NCI-H2196 treated with DMSO at 0.1 percent for 48 hours (cell line): ENCODE measurements around the gene LRRC23.
A peak's percentile ranks its signal among the peaks of the same experiment; 100 is the strongest.
"Not testable (repeated sequence)": the region's sequence is repeated elsewhere in the genome, so short reads cannot be mapped to it uniquely, and the experiment has no call there.

Source experiments
- DNase-seq: peaks from one replicate; lab custom pipeline; 2025; ENCODE audit not compliant: unreplicated experiment; lab: John Stamatoyannopoulos, UW

LRRC23 gene

GRCh38 chr12:6872073-6873048 is 32.3 kb upstream of the LRRC23 start:
- peak; percentile 4 for DNase-seq

GRCh38 chr12:6873094-6874014 is 31.3 kb upstream of the LRRC23 start, which contains the start of gene SPSB2:
TSS of gene SPSB2 (minus strand) at chr12:6873303. CDS start at chr12:6872901, 402 bp downstream.
- peak; percentile 63 for DNase-seq

- not testable (repeated sequence) for DNase-seq
Observed at GRCh38 chr12:6874015-6874368, 30.6 kb upstream of the LRRC23 start.

GRCh38 chr12:6879824-6880223 is 24.8 kb upstream of the LRRC23 start:
- DNase-seq = not testable (repeated sequence)

- no peak for DNase-seq
Observed at GRCh38 chr12:6883252-6883651, 21.4 kb upstream of the LRRC23 start.

- DNase-seq = no peak
Observed at GRCh38 chr12:6883683-6884082, 20.9 kb upstream of the LRRC23 start.

GRCh38 chr12:6884539-6884938 is 20.1 kb upstream of the LRRC23 start:
- no peak for DNase-seq

- DNase-seq = not testable (repeated sequence)
Observed at GRCh38 chr12:6886206-6886999, 18.2 kb upstream of the LRRC23 start.

- DNase-seq = no peak
Observed at GRCh38 chr12:6887460-6887859, 17.2 kb upstream of the LRRC23 start.

- DNase-seq = no peak
Observed at GRCh38 chr12:6888360-6888759, 16.3 kb upstream of the LRRC23 start.

- DNase-seq = not testable (repeated sequence)
Observed at GRCh38 chr12:6888794-6889193, 15.8 kb upstream of the LRRC23 start.

GRCh38 chr12:6889775-6890573 is 14.6 kb upstream of the LRRC23 start:
- DNase-seq = not testable (repeated sequence)

- peak; percentile 55 for DNase-seq
Observed at GRCh38 chr12:6890789-6891645, 13.6 kb upstream of the LRRC23 start.

- no peak for DNase-seq
Observed at GRCh38 chr12:6891646-6892001, 13.0 kb upstream of the LRRC23 start.

- DNase-seq = not testable (repeated sequence)
Observed at GRCh38 chr12:6892683-6893082, 11.9 kb upstream of the LRRC23 start.

- DNase-seq = no peak
Observed at GRCh38 chr12:6894321-6894720, 10.3 kb upstream of the LRRC23 start.

- DNase-seq = no peak
Observed at GRCh38 chr12:6896846-6897435, 7.7 kb upstream of the LRRC23 start.

GRCh38 chr12:6899427-6899826 is 5.2 kb upstream of the LRRC23 start:
- DNase-seq = no peak
